IMR-90 (cell line): Measurements from ENCODE around the gene RTN1. TPM values are rescaled to one million over a fixed set of nuclear protein-coding genes. Genes with fewer than 3 reads are reported as not detected.

ENCODE experiments used
- ATAC-seq: fragments of 200-7000 bp; cut with Tn5 transposase; 2 replicates; pipeline ENCODE4 v1.9.1; 2020; ENCODE audit warnings: low read depth, mild to moderate bottlenecking, moderate library complexity
- BruUV-seq: library from RNA; stranded (reverse); fragments of 400-500 nt; replicated peaks from 2 replicates; lab custom pipeline; 2021; lab: Mats Ljungman, UMichigan
- CTCF ChIA-PET: fragments of 300-600 bp; formaldehyde crosslinking; extraction: SDS; loops from one replicate; lab custom pipeline; 2021; ENCODE audit warnings: antibody characterized with exemption; lab: Yijun Ruan, JAX
- POLR2A ChIA-PET: fragments of 300-600 bp; sonication (Branson Sonifier 250); formaldehyde crosslinking; loops from one replicate; lab custom pipeline; 2022; ENCODE audit warnings: antibody characterized with exemption; ENCODE audit not compliant: unreplicated experiment; lab: Charles Lee
- DNase-seq: peaks from one replicate; pipeline ENCODE4 v3.0.0; 2013
- H2AFZ ChIP-seq: replicated peaks from 2 replicates; pipeline ENCODE3; 2013; ENCODE audit warnings: low read length, mild to moderate bottlenecking; ENCODE audit not compliant: poor library complexity
- H2AK5ac ChIP-seq: 2 replicates; pipeline ENCODE4 v1.6.1; 2013; ENCODE audit warnings: low read depth, low read length, inconsistent platforms
- H2AK9ac ChIP-seq: replicated peaks from 2 replicates; pipeline ENCODE3; 2013; ENCODE audit warnings: mild to moderate bottlenecking, low read depth, low read length, moderate library complexity; ENCODE audit not compliant: poor library complexity
- H2BK120ac ChIP-seq: 2 replicates; pipeline ENCODE4 v1.6.1; 2013; ENCODE audit warnings: low read depth, low read length, inconsistent platforms
- H2BK15ac ChIP-seq: 3 replicates; pipeline ENCODE4 v1.6.1; 2013; ENCODE audit warnings: low read depth, low read length, inconsistent platforms
- H2BK20ac ChIP-seq: 2 replicates; pipeline ENCODE4 v1.6.1; 2013; ENCODE audit warnings: low read depth, mild to moderate bottlenecking, inconsistent platforms, low read length, moderate library complexity
- H2BK5ac ChIP-seq: 2 replicates; pipeline ENCODE4 v1.6.1; 2013; ENCODE audit warnings: mild to moderate bottlenecking, low read depth, low read length, inconsistent platforms; ENCODE audit not compliant: poor library complexity, severe bottlenecking
- H3K14ac ChIP-seq: replicated peaks from 2 replicates; pipeline ENCODE4 v1.6.1; 2013; ENCODE audit warnings: low read depth, low read length, inconsistent platforms
- H3K18ac ChIP-seq: 2 replicates; pipeline ENCODE4 v1.6.1; 2013; ENCODE audit warnings: low read depth, low read length, control low read depth
- H3K23ac ChIP-seq: 2 replicates; pipeline ENCODE4 v1.6.1; 2013; ENCODE audit warnings: low read depth, low read length, inconsistent platforms
- H3K27ac ChIP-seq: 2 replicates; pipeline ENCODE4 v1.5.1; 2013; ENCODE audit warnings: mild to moderate bottlenecking, control low read depth, low read length; ENCODE audit not compliant: insufficient read depth
- H3K27me3 ChIP-seq: 2 replicates; pipeline ENCODE4 v1.6.1; 2013; ENCODE audit warnings: low read length; ENCODE audit not compliant: control insufficient read depth, insufficient read depth
- H3K36me3 ChIP-seq: 2 replicates; pipeline ENCODE4 v1.6.1; 2013; ENCODE audit warnings: low read length, mixed read lengths; ENCODE audit not compliant: control insufficient read depth, insufficient read depth
- H3K4ac ChIP-seq: 2 replicates; pipeline ENCODE4 v1.6.1; 2013; ENCODE audit warnings: low read depth, low read length, inconsistent platforms
- H3K4me1 ChIP-seq: 2 replicates; pipeline ENCODE4 v1.6.1; 2013; ENCODE audit warnings: low read length, mixed read lengths; ENCODE audit not compliant: control insufficient read depth, insufficient read depth
- H3K4me2 ChIP-seq: 2 replicates; pipeline ENCODE4 v1.6.1; 2013; ENCODE audit warnings: low read depth, mild to moderate bottlenecking, control low read depth, low read length, moderate library complexity
- H3K4me3 ChIP-seq: 2 replicates; pipeline ENCODE4 v1.5.1; 2013; ENCODE audit warnings: low read depth, mild to moderate bottlenecking, control low read depth, low read length, moderate library complexity; ENCODE audit not compliant: insufficient read depth
- H3K56ac ChIP-seq: 2 replicates; pipeline ENCODE4 v1.6.1; 2013; ENCODE audit warnings: low read length, inconsistent platforms; ENCODE audit not compliant: insufficient read depth; ENCODE audit errors: extremely low read depth
- H3K79me1 ChIP-seq, 2 experiments: 2 replicates each; pipeline ENCODE4 v1.6.1; 2013; ENCODE audit warnings: low read length in 2 of 2, inconsistent platforms in 1 of 2, low read depth in 1 of 2
- H3K9ac ChIP-seq: 2 replicates; pipeline ENCODE4 v1.6.1; 2013; ENCODE audit warnings: low read depth, low read length, control low read depth
- H3K9me1 ChIP-seq: 2 replicates; pipeline ENCODE4 v1.6.1; 2013; ENCODE audit warnings: low read length, inconsistent platforms; ENCODE audit not compliant: insufficient read depth
- H3K9me3 ChIP-seq: 2 replicates; pipeline ENCODE4 v1.6.1; 2013; ENCODE audit warnings: low read length; ENCODE audit not compliant: control insufficient read depth, insufficient read depth
- H4K20me1 ChIP-seq: 2 replicates; pipeline ENCODE4 v1.6.1; 2013; ENCODE audit warnings: low read length, inconsistent platforms; ENCODE audit not compliant: insufficient read depth
- H4K5ac ChIP-seq: 2 replicates; pipeline ENCODE4 v1.6.1; 2013; ENCODE audit warnings: mild to moderate bottlenecking, low read depth, low read length, control low read depth
- H4K8ac ChIP-seq, 2 experiments: 2 replicates each; pipeline ENCODE4 v1.6.1; 2013; ENCODE audit warnings: low read depth in 2 of 2, low read length in 2 of 2, control low read depth in 1 of 2, inconsistent platforms in 1 of 2
- H4K91ac ChIP-seq: 2 replicates; pipeline ENCODE4 v1.6.1; 2013; ENCODE audit warnings: low read depth, low read length, inconsistent platforms; ENCODE audit not compliant: insufficient read depth
- NFE2L2 ChIP-seq: fragments of 150-350 bp; IDR thresholded peaks from 2 replicates; pipeline ENCODE4 v1.6.1; 2016; ENCODE audit warnings: low read depth, mild to moderate bottlenecking, low read length
- WGBS, 2 experiments: methylation state at CpG; one replicate each; pipeline versions ENCODE4 v1.1.5 to v1.1.7; 2013; ENCODE audit warnings: missing lambda C conversion rate in 2 of 2; ENCODE audit not compliant: insufficient read length in 1 of 2; ENCODE audit errors: extremely low coverage in 2 of 2; 5-methylcytosine and 5-hydroxymethylcytosine counted together
- dilution Hi-C: fragments of 300-500 bp; cut with HindIII; formaldehyde crosslinking; loops from one replicate; pipeline ENCODE4 v1.14.3; 2018; ENCODE audit warnings: low sequenced_read_pairs; ENCODE audit not compliant: unreplicated experiment
- in situ Hi-C: fragments of 300-500 bp; cut with MboI; formaldehyde crosslinking; loops from 3 replicates; pipeline ENCODE4 v1.14.3; 2019; ENCODE audit warnings: low sequenced_read_pairs, inconsistent platforms, mixed read lengths
- intact Hi-C: fragments of 100-400 bp; cut with micrococcal nuclease; formaldehyde crosslinking; loops from 2 replicates; pipeline ENCODE4 v1.10.0; 2022
- polyA plus RNA-seq, 3 experiments: library from polyadenylated mRNA; depleted of rRNA; stranded (reverse); fragments of >200 nt; gene quantifications; 2 replicates each; pipeline ENCODE4 v1.2.3, GENCODE V29; 2012; ENCODE audit warnings: low replicate concordance in 1 of 3
- total RNA-seq: library from RNA; depleted of rRNA; stranded (reverse); fragments of >200 nt; gene quantifications from 2 replicates; pipeline ENCODE4 v1.2.3, GENCODE V29; 2012
- TF ChIP-seq, protein P1 (sequence below): fragments of 150-350 bp; IDR thresholded peaks from 2 replicates; pipeline ENCODE4 v1.6.1; 2017; ENCODE audit warnings: mild to moderate bottlenecking, antibody characterized with exemption, low read length, low read depth

RTN1 gene
- total and polyA plus RNA-seq, 2 of the 4 experiments (the other 2 are of a cell fraction) = 0.18 to 0.46 TPM

DNA sequence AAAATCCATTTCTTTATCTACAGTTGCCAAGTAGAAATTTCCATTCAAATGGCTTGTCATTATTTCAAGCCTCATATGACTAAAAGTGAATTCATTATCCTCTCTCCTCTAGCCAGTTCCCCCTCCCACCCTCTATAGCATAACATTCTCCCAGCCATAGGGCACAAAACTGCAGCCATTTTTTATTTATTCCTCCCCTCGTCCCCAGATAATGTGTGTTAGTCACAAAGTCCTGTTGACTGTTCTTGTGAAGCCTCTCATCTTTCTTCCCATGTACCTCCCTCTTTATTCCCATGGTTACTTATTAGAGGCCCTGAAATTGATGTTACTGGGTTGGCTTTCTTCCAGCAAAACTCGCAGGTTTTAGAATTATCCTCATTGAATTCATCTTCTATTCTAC lies 13.2 kb downstream of the RTN1 start:
- WGBS, 2 experiments = no CpG with 5 or more reads among the region's 2 CpGs
- Histone ChIP-seq H3K36me3 (no peaks in the 10 kb centered on the region), H2AK9ac (no peak overlapping the region), H3K27me3 (no peaks in the 10 kb centered on the region), H3K27ac (no peak overlapping the region), H3K18ac (no peak overlapping the region), H3K4me3 (no peak overlapping the region), H2BK20ac (no peak overlapping the region), H2BK15ac (no peak overlapping the region), H4K91ac (no peak overlapping the region), H4K8ac (no peak overlapping the region), H2BK120ac (no peak overlapping the region), H2BK5ac (no peak overlapping the region), H3K14ac (no peak overlapping the region), H4K20me1 (no peaks in the 10 kb centered on the region), H3K4me2 (no peak overlapping the region), H2AFZ (no peak overlapping the region), H3K4ac (no peak overlapping the region), H3K9me3 (no peaks in the 10 kb centered on the region), H3K79me1 (no peaks in the 10 kb centered on the region), H2AK5ac (no peak overlapping the region), H3K4me1 (no peaks in the 10 kb centered on the region), H3K9me1 (no peaks in the 10 kb centered on the region), H3K9ac (no peak overlapping the region), H3K56ac (no peak overlapping the region), H3K23ac (no peak overlapping the region), H4K5ac (no peak overlapping the region)
- dilution Hi-C loops (no loop called here), in situ Hi-C loops (no loop called here), intact Hi-C loops (no loop called here)
- BruUV-seq = no TSS peak
- DNase-seq (no peak), ATAC-seq (no peak)
- TF ChIP-seq NFE2L2 = no peak
- TF ChIP-seq, protein P1, sequence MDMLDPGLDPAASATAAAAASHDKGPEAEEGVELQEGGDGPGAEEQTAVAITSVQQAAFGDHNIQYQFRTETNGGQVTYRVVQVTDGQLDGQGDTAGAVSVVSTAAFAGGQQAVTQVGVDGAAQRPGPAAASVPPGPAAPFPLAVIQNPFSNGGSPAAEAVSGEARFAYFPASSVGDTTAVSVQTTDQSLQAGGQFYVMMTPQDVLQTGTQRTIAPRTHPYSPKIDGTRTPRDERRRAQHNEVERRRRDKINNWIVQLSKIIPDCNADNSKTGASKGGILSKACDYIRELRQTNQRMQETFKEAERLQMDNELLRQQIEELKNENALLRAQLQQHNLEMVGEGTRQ = no peak
- ChIA-PET POLR2A (no interaction called here), CTCF (no interaction called here)
